NCI-H2227 (cell line): Measurements from ENCODE around the gene FOXP2.

Experiments
- DNase-seq: peaks from one replicate; lab custom pipeline; 2025; ENCODE audit not compliant: unreplicated experiment; lab: John Stamatoyannopoulos, UW

The FOXP2 gene

GRCh38 chr7:114703677-114704076 lies 289.1 kb downstream of the FOXP2 start:
- DNase-seq = no peak

- no peak for DNase-seq
Measured at GRCh38 chr7:114708646-114709045, 294.0 kb downstream of the FOXP2 start.

GRCh38 chr7:114710499-114710898 lies 295.9 kb downstream of the FOXP2 start:
- no peak for DNase-seq

- no peak for DNase-seq
Measured at GRCh38 chr7:114711241-114711640, 296.6 kb downstream of the FOXP2 start.

GRCh38 chr7:114715907-114716306 lies 301.3 kb downstream of the FOXP2 start:
- no peak for DNase-seq

- DNase-seq = no peak
Measured at GRCh38 chr7:114718861-114719260, 304.2 kb downstream of the FOXP2 start.

- DNase-seq = no peak
Measured at GRCh38 chr7:114720725-114721124, 306.1 kb downstream of the FOXP2 start.

GRCh38 chr7:114722562-114722961 lies 307.9 kb downstream of the FOXP2 start:
- no peak for DNase-seq

GRCh38 chr7:114723308-114723707 lies 308.7 kb downstream of the FOXP2 start:
- DNase-seq = no peak

- DNase-seq = no peak
Measured at GRCh38 chr7:114740095-114740494, 325.5 kb downstream of the FOXP2 start.

- DNase-seq = no peak
Measured at GRCh38 chr7:114740941-114741340, 326.3 kb downstream of the FOXP2 start.

GRCh38 chr7:114741911-114742310 lies 327.3 kb downstream of the FOXP2 start:
- no peak for DNase-seq
